ENCODE results near the gene HIPK2. TPM values are rescaled to one million over a fixed set of nuclear protein-coding genes. Genes with fewer than 3 reads are reported as not detected.

Gene HIPK2
- total RNA-seq, 1 donor from 2014 or later = 47.2 TPM

- TF ChIP-seq CTCF (IDR thresholded peaks at IDR 0.05; ENCODE audit: unreplicated experiment) = no peak
- H3K27ac Mint-ChIP-seq (ENCODE audit: unreplicated experiment) = no peak overlapping the region
- no peak for DNase-seq (ENCODE audit: low spot score)
- H3K27me3 Mint-ChIP-seq (ENCODE audit: unreplicated experiment) = peaks cover 2% of the 10 kb centered on the region
- H3K9me3 Mint-ChIP-seq (ENCODE audit: unreplicated experiment) = no peaks in the 10 kb centered on the region
- H3K4me3 Mint-ChIP-seq (ENCODE audit: unreplicated experiment) = no peak overlapping the region
- H3K4me1 Mint-ChIP-seq (ENCODE audit: unreplicated experiment) = peaks cover 28% of the 10 kb centered on the region
- H3K36me3 Mint-ChIP-seq (ENCODE audit: low read depth, unreplicated experiment) = no peaks in the 10 kb centered on the region
Observed at GRCh38 chr7:139536152-139536551, 241.6 kb downstream of the HIPK2 start.

DNA sequence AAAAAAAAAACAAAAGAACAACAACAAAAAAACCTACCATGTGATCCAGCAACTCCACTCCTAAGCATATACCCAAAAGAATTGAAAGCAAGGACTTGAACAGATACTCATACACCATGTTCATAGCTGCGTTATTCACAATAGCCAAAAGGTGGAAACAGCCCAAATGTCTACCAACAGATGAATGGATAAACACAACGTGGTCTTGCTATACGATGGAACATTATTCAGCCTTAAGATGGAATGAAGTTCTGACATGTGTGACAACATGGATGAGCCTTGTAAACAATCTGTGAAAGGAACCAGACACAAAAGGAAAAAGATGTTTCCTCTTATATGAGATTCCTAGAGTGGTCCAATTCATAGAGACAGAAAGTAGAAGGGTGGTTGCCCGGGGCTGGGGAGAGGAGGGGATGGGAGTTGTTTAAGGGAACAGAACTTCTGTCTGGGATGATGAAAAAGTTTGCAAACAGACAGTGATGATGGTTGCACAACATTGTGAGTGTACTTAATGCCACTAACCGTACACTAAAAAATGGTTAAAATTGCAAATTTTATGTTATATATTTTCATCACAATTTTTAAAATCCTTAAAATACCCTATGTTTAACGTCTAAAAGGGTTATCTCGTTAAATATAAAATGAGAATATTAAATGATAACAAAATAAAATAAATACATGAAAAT lies 242.7 kb downstream of the HIPK2 start:
- peaks cover 2% of the 10 kb centered on the region for H3K27me3 Mint-ChIP-seq (ENCODE audit: unreplicated experiment)
- H3K4me1 Mint-ChIP-seq (ENCODE audit: unreplicated experiment) = peaks cover 28% of the 10 kb centered on the region
- no peaks in the 10 kb centered on the region for H3K36me3 Mint-ChIP-seq (ENCODE audit: low read depth, unreplicated experiment)
- no peak for DNase-seq (ENCODE audit: low spot score)
- H3K9me3 Mint-ChIP-seq (ENCODE audit: unreplicated experiment) = no peaks in the 10 kb centered on the region
- no peak overlapping the region for H3K27ac Mint-ChIP-seq (ENCODE audit: unreplicated experiment)
- no peak for TF ChIP-seq CTCF (IDR thresholded peaks at IDR 0.05; ENCODE audit: unreplicated experiment)
- no peak overlapping the region for H3K4me3 Mint-ChIP-seq (ENCODE audit: unreplicated experiment)

DNA sequence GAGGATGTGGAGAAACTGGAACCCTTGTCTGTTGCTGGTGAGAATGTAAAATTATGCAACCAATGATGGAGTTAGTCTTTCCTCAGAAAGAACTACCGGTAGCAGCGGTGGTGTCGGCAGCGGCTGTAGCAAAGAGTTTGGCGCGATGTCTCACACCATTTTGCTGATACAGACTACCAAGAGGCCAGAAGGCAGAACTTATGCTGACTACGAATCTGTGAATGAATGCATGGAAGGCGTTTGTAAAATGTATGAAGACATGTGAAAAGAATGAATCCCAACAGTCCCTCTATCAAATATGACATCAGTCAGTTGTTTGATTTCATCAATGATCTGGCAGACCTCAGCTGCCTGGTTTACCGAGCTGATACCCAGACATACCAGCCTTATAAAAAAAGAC lies 243.7 kb downstream of the HIPK2 start:
- H3K4me1 Mint-ChIP-seq (ENCODE audit: unreplicated experiment) = peaks cover 28% of the 10 kb centered on the region
- no peak overlapping the region for H3K27ac Mint-ChIP-seq (ENCODE audit: unreplicated experiment)
- no peaks in the 10 kb centered on the region for H3K36me3 Mint-ChIP-seq (ENCODE audit: low read depth, unreplicated experiment)
- no peaks in the 10 kb centered on the region for H3K9me3 Mint-ChIP-seq (ENCODE audit: unreplicated experiment)
- DNase-seq (ENCODE audit: low spot score) = no peak
- no peak overlapping the region for H3K4me3 Mint-ChIP-seq (ENCODE audit: unreplicated experiment)
- no peaks in the 10 kb centered on the region for H3K27me3 Mint-ChIP-seq (ENCODE audit: unreplicated experiment)
- no peak for TF ChIP-seq CTCF (IDR thresholded peaks at IDR 0.05; ENCODE audit: unreplicated experiment)

- peaks cover 27% of the 10 kb centered on the region for H3K4me1 Mint-ChIP-seq (ENCODE audit: unreplicated experiment)
- DNase-seq (ENCODE audit: low spot score) = no peak
- no peak overlapping the region for H3K27ac Mint-ChIP-seq (ENCODE audit: unreplicated experiment)
- TF ChIP-seq CTCF (IDR thresholded peaks at IDR 0.05; ENCODE audit: unreplicated experiment) = no peak
- no peaks in the 10 kb centered on the region for H3K36me3 Mint-ChIP-seq (ENCODE audit: low read depth, unreplicated experiment)
- H3K27me3 Mint-ChIP-seq (ENCODE audit: unreplicated experiment) = no peaks in the 10 kb centered on the region
- no peak overlapping the region for H3K4me3 Mint-ChIP-seq (ENCODE audit: unreplicated experiment)
- no peaks in the 10 kb centered on the region for H3K9me3 Mint-ChIP-seq (ENCODE audit: unreplicated experiment)
Observed at GRCh38 chr7:139532636-139533155, 245.1 kb downstream of the HIPK2 start.

DNA sequence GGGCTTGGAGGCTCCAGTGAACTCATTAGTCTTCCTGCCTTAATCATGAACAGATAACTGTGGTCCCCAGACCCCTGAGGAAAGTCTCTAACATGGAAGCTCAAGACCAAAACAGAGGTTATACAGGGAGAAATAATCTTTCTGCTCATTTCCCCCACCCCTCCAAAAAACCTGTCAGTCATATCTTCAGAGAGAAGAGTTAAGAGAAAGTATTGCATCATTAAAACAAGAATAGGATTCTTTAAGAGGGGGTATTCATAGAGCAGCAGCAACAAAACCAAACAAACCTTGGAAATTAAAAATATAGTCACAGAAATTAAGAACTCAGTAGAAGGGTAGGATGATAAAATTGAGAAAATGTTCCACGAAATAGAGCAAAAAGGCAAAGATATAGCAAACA lies 246.7 kb downstream of the HIPK2 start:
- Mint-ChIP-seq H3K27ac (ENCODE audit: unreplicated experiment) (no peak overlapping the region), H3K27me3 (ENCODE audit: unreplicated experiment) (peaks cover 6% of the 10 kb centered on the region), H3K9me3 (ENCODE audit: unreplicated experiment) (no peaks in the 10 kb centered on the region), H3K4me3 (ENCODE audit: unreplicated experiment) (no peak overlapping the region), H3K36me3 (ENCODE audit: low read depth, unreplicated experiment) (no peaks in the 10 kb centered on the region), H3K4me1 (ENCODE audit: unreplicated experiment) (peaks cover 14% of the 10 kb centered on the region)
- no peak for DNase-seq (ENCODE audit: low spot score)
- TF ChIP-seq CTCF (IDR thresholded peaks at IDR 0.05; ENCODE audit: unreplicated experiment) = no peak

Data from endothelial cell (in vitro differentiated cells).